ENCODE results near the gene UBE2K. TPM values are rescaled to one million over a fixed set of nuclear protein-coding genes. Genes with fewer than 3 reads are reported as not detected.
"Not testable (repeated sequence)": the region's sequence is repeated elsewhere in the genome, so short reads cannot be mapped to it uniquely, and the experiment has no call there.

The UBE2K gene
- total RNA-seq, 2 experiments from 2014 or later = 92.7 to 102 TPM

DNA sequence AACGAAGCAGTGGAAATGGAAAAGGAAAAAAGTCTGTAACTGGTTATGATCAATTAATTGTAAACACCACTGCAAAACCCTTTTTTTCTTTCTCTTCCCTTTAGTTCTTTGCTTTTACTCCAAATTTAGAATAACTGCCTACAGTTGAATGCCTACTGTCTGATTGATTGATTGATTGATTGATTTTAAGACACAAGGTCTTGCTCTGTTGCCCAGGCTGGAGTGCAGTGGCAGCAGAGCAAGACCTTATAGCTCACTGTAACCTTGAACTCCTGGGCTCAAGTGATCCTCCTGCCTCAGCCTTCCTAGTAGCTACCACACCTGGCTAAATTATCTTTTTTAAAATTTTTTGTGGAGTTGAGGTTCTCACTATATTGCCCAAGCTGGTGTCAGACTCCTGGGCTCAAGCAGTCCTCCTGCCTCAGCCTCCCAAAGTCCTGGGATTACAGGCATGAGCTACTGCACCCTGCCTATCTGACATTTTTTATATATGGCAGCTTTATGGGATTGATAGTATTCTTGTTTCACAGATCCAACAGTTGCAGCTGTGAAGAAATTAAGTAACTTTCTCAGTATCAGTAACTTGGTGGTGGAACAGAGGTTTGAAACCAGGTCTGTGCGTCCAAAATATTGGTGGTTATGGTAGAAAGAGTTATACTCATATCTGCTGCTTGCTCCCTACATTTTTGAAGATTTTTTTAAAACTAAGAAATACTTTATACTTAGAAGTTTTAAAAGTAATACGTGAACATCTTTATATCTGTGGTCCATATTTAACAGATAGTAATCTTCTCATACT is 12.4 kb downstream of the UBE2K start:
- no peak overlapping the region for H3K4me3 Mint-ChIP-seq
- peaks cover 18% of the 10 kb centered on the region for H3K36me3 Mint-ChIP-seq

DNA sequence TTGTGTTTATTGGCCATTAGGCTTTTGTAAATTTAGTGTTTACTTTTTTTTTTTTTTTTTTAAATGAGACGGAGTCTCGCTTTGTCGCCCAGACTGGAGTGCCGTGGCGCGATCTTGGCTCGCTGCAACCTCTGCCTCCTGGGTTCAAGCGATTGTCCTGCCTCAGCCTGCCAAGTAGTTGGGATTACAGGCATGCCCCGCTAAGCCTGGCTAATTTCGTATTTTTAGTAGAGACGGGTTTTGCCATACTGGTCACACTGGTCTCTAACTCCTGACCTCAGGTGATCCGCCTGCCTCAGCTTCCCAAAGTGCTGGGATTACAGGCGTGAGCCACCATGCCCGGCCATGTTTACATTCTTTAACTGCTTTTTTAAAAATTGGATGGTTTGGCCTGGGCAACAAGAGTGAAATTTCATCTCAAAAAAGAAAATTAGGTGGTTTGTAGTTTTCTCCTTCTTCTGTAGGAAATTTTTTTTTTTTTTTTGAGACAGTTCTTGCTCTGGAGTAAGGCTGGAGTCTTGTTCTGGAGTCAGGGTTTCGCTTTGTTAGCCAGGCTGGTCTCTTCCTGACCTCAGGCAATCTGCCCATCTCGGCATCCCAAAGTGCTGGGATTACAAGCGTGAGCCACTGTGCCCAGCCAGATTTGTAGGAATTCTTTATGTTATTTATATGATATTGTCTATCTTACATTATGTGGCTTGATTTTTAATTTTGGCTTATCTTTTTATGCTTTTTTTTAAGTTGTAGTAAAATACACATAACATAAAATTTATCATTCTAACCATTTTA is 15.1 kb downstream of the UBE2K start:
- Mint-ChIP-seq H3K4me1 (peaks cover 46% of the 10 kb centered on the region), H3K27ac (no peak overlapping the region)

More for the DNA sequence above, 12.4 kb downstream of the UBE2K start:
- H3K4me1 Mint-ChIP-seq = peaks cover 37% of the 10 kb centered on the region
- no peak overlapping the region for H3K27ac Mint-ChIP-seq
- DNase-seq = no peak
- no peaks in the 10 kb centered on the region for H3K9me3 Mint-ChIP-seq
- H3K27me3 Mint-ChIP-seq = no peaks in the 10 kb centered on the region

GRCh38 chr4:39713691-39714090 is 15.8 kb downstream of the UBE2K start:
- Mint-ChIP-seq H3K4me3 (no peak overlapping the region), H3K27ac (peak overlapping the region; percentile 52), H3K9me3 (no peaks in the 10 kb centered on the region), H3K27me3 (no peaks in the 10 kb centered on the region), H3K4me1 (peaks cover 41% of the 10 kb centered on the region), H3K36me3 (peaks cover 24% of the 10 kb centered on the region)
- no peak for DNase-seq

More for the DNA sequence above, 15.1 kb downstream of the UBE2K start:
- H3K9me3 Mint-ChIP-seq = no peaks in the 10 kb centered on the region
- H3K27me3 Mint-ChIP-seq = no peaks in the 10 kb centered on the region
- peaks cover 23% of the 10 kb centered on the region for H3K36me3 Mint-ChIP-seq
- H3K4me3 Mint-ChIP-seq = no peak overlapping the region
- DNase-seq = no peak

DNA sequence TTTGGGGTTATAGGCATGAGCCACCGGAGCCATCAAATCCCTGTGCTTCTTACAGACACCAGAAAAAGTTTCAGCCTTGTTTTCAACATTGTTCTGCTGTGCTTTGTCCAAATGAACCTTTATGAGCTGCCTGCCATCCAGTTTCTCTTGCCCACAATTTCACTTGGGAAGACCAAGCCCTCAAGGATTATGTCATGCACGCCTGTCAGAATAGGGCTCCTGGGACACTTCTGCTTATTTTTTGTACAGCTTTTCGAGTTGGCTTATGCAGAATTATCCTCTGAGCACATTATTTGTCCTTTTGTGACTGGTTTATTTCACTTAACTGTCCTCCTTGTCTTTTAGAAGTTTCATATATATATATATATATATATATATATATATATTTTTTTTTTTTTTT is 16.2 kb downstream of the UBE2K start:
- H3K4me1 Mint-ChIP-seq = peaks cover 41% of the 10 kb centered on the region
- H3K9me3 Mint-ChIP-seq = no peaks in the 10 kb centered on the region
- H3K4me3 Mint-ChIP-seq = no peak overlapping the region

DNA sequence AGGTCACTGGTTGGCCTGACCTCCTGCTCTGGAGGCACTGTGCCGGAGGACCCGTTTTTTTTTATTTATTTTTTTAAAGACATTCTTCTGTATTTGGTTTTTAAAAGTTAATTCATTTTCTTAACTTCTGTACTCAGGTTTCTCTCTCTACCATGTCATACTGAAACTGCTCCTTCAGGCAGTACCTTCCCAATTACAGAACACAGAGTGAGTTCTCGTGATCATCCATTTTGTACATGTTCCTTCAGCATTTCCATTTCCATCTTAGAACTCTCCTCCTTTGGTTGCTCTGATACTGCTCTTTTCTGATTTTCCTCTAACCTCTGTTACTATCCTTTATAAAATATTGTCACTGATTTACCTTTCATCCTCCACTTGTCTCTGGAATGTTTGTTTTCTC is 17.9 kb downstream of the UBE2K start:
- no peak overlapping the region for H3K4me3 Mint-ChIP-seq
- no peak overlapping the region for H3K27ac Mint-ChIP-seq
- H3K36me3 Mint-ChIP-seq = peaks cover 28% of the 10 kb centered on the region
- no peaks in the 10 kb centered on the region for H3K9me3 Mint-ChIP-seq
- DNase-seq = no peak
- peaks cover 50% of the 10 kb centered on the region for H3K4me1 Mint-ChIP-seq
- no peaks in the 10 kb centered on the region for H3K27me3 Mint-ChIP-seq

More for the DNA sequence above, 16.2 kb downstream of the UBE2K start:
- no peak for DNase-seq
- Mint-ChIP-seq H3K27ac (no peak overlapping the region), H3K27me3 (no peaks in the 10 kb centered on the region), H3K36me3 (peaks cover 24% of the 10 kb centered on the region)

- Mint-ChIP-seq H3K36me3 (peaks cover 28% of the 10 kb centered on the region), H3K4me3 (no peak overlapping the region), H3K27me3 (no peaks in the 10 kb centered on the region), H3K4me1 (peaks cover 55% of the 10 kb centered on the region), H3K9me3 (no peaks in the 10 kb centered on the region), H3K27ac (no peak overlapping the region)
- DNase-seq = no peak
These were observed 18.4 kb downstream of the UBE2K start for GRCh38 chr4:39716356-39716755.

DNA sequence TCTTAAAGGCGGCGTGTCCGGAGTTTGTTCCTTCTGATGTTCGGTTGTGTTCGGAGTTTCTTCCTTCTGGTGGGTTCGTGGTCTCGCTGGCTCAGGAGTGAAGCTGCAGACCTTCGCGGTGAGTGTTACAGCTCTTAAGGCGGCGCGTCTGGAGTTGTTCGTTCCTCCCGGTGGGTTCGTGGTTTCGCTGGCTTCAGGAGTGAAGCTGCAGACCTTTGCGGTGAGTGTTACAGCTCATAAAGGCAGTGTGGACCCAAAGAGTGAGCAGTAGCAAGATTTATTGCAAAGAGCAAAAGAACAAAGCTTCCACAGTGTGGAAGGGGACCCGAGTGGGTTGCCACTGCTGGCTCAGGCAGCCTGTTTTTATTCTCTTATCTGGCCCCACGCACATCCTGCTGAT is 19.8 kb downstream of the UBE2K start:
- peak; percentile 15 for DNase-seq
- H3K4me1 Mint-ChIP-seq = peaks cover 56% of the 10 kb centered on the region

GRCh38 chr4:39718366-39719323 is 20.7 kb downstream of the UBE2K start:
- Mint-ChIP-seq H3K27me3 (no peaks in the 10 kb centered on the region), H3K36me3 (peaks cover 24% of the 10 kb centered on the region), H3K4me3 (peak overlapping the region; percentile 2), H3K4me1 (peaks cover 53% of the 10 kb centered on the region), H3K9me3 (no peaks in the 10 kb centered on the region), H3K27ac (no peak overlapping the region)
- peak; percentile 4 for DNase-seq

More for the DNA sequence above, 19.8 kb downstream of the UBE2K start:
- not testable (repeated sequence) for H3K27me3 Mint-ChIP-seq, H3K9me3 Mint-ChIP-seq
- peaks cover 24% of the 10 kb centered on the region for H3K36me3 Mint-ChIP-seq
- peak overlapping the region; percentile 47 for H3K4me3 Mint-ChIP-seq
- peak overlapping the region; percentile 71 for H3K27ac Mint-ChIP-seq

DNA sequence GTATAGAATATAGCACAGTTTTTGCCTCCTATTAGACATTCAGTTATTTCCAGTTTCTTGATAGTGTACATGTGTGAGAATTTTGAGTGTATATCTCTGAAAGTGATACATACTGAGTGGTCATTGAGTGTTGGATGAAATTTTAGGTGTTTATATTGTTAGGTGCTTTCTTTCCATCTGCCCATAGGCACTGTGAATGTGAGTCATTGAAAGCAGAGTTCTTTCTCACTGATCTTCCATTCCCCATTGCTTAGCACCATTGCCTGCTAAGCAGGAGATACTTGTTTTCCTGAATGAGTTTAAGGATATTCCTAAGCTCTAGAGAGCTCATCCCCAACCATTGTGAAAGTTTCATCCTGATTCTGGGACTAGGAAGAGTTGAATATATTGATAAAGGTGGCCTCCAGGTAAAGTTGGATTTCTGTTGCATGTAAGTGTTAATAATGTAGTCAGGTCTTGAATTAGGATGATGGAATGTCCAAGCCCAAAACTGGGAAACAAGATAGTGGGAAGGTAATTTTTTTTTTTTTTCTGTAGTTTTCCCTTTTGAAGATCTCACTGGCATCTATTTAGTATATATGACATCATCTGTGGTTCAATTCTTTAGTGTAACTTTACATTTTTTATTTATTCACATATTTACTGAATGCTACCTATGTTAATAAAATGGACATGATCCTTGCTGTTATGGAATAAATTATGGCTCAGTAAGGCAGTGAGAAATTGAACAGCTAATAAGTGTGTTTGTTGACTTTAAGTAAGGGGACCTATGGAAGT is 22.1 kb downstream of the UBE2K start:
- Mint-ChIP-seq H3K9me3 (no peaks in the 10 kb centered on the region), H3K36me3 (peaks cover 20% of the 10 kb centered on the region), H3K4me3 (no peak overlapping the region), H3K27ac (peak overlapping the region; percentile 2), H3K4me1 (peaks cover 49% of the 10 kb centered on the region), H3K27me3 (no peaks in the 10 kb centered on the region)
- no peak for DNase-seq

GRCh38 chr4:39721273-39721672 is 23.3 kb downstream of the UBE2K start:
- DNase-seq, H3K9me3 Mint-ChIP-seq, H3K27ac Mint-ChIP-seq, H3K4me3 Mint-ChIP-seq, H3K27me3 Mint-ChIP-seq: not testable (repeated sequence)
- Mint-ChIP-seq H3K4me1 (peaks cover 41% of the 10 kb centered on the region), H3K36me3 (peaks cover 17% of the 10 kb centered on the region)

DNA sequence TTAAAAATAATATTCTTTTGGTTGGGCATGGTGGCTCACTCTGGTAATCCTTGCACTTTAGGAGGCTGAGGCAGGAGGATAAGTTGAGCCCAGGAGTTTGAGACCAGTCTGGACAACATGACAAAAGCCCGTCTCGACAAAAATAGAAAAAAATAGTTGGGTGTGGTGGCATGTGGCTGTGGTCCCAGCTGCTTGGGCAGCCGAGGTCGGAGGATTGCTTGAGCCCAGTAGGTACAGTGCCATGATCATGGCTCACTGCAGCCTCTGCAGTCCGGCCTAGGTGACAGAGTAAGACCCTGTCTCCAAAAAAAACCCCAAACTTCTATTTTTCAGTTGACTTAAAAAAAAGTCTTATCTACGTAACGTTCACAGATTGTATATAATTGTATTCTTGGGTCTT is 23.9 kb downstream of the UBE2K start:
- no peaks in the 10 kb centered on the region for H3K27me3 Mint-ChIP-seq
- H3K36me3 Mint-ChIP-seq = peaks cover 21% of the 10 kb centered on the region
- peaks cover 42% of the 10 kb centered on the region for H3K4me1 Mint-ChIP-seq
- no peak overlapping the region for H3K4me3 Mint-ChIP-seq
- H3K9me3 Mint-ChIP-seq = no peaks in the 10 kb centered on the region
- H3K27ac Mint-ChIP-seq = no peak overlapping the region
- no peak for DNase-seq

GRCh38 chr4:39729557-39729956 is 31.6 kb downstream of the UBE2K start:
- Mint-ChIP-seq H3K9me3 (no peaks in the 10 kb centered on the region), H3K36me3 (peaks cover 10% of the 10 kb centered on the region), H3K4me3 (no peak overlapping the region), H3K27me3 (no peaks in the 10 kb centered on the region), H3K4me1 (peaks cover 18% of the 10 kb centered on the region), H3K27ac (no peak overlapping the region)
- no peak for DNase-seq

- no peaks in the 10 kb centered on the region for H3K9me3 Mint-ChIP-seq
- no peak for DNase-seq
- H3K27me3 Mint-ChIP-seq = no peaks in the 10 kb centered on the region
- H3K36me3 Mint-ChIP-seq = peaks cover 14% of the 10 kb centered on the region
- peaks cover 18% of the 10 kb centered on the region for H3K4me1 Mint-ChIP-seq
- no peak overlapping the region for H3K4me3 Mint-ChIP-seq
- no peak overlapping the region for H3K27ac Mint-ChIP-seq
These were observed 32.1 kb downstream of the UBE2K start for GRCh38 chr4:39730072-39730471.

GRCh38 chr4:39731908-39732307 is 34.0 kb downstream of the UBE2K start:
- no peaks in the 10 kb centered on the region for H3K27me3 Mint-ChIP-seq
- H3K4me3 Mint-ChIP-seq = no peak overlapping the region
- H3K9me3 Mint-ChIP-seq = no peaks in the 10 kb centered on the region
- peaks cover 12% of the 10 kb centered on the region for H3K36me3 Mint-ChIP-seq
- peaks cover 16% of the 10 kb centered on the region for H3K4me1 Mint-ChIP-seq
- no peak overlapping the region for H3K27ac Mint-ChIP-seq
- DNase-seq = no peak
